Measurements from ENCODE around the gene OBI1. TPM values are rescaled to one million over a fixed set of nuclear protein-coding genes. Genes with fewer than 3 reads are reported as not detected.

Gene OBI1
- total and polyA plus RNA-seq, 4 donors, result 2.7 to 16.5 (median 6.6) TPM

DNA sequence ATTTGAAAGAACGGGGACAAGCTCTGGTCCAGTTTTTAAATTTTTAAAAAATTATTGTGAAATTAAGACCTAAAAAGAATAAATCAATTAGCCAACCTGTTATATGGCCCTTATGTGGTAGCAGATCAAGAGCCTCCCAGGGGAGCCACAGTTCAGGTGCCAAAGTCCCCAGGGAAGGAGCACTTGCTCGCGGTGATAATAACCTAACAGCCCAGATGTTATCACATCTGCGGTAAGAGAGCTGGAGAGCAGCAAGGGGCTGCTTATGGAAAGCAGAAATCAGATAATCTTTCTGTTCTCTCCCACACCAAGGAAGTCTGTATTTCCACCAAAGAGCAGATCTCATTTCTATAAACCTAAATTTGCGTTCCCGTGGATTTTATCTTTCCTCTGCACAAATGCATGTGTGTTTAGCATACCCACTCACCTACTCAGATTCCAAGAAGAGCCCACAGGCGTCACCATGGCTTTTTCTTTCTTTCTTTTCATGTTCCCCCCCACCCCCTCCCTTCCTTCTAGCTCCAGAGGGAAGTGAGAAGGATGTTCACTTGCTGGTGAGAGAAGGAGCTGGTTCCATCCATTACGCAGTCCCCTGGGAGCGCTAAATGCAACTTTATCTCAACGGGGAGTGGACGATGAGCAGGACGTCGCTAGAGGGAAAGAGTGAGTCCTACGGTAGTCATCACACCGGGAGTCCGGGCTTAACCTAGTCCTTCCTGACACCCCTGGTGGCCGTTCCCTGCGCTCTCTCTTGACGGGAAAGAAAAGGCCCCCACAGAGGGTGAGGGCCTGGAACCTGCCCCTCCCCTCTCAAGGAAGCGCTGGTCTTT lies 54.0 kb downstream of the OBI1 start:
- no peak for DNase-seq
- 5 to 8% methylated on average over 20 of the region's 20 CpGs for WGBS, 2 donors
- peaks cover 9 to 93% (median 91%) of the 10 kb centered on the region in 3 donors for H3K27me3 ChIP-seq (ENCODE audit: control insufficient read depth in 3 of 3, insufficient read depth in 3 of 3, low read length in 2 of 3)
- H3K4me3 ChIP-seq, result no peak overlapping the region
- ATAC-seq (ENCODE audit: insufficient read depth, low FRiP score), result no peak
- H3K9ac ChIP-seq (ENCODE audit: insufficient read depth in 1 of 2, low read length in 2 of 2), result no peak overlapping the region
- H3K4me1 ChIP-seq (ENCODE audit: control insufficient read depth in 5 of 5, insufficient read depth in 5 of 5, low read length in 5 of 5), result peaks cover 0 to 51% (median 8%) of the 10 kb centered on the region in 5 donors
- no peak overlapping the region for H3K27ac ChIP-seq (ENCODE audit: low read depth in 1 of 2, low read length in 1 of 2)
- TF ChIP-seq CTCF (IDR thresholded peaks at IDR 0.05; ENCODE audit: control extremely low read depth, extremely low read depth), result no peak
- H3K36me3 ChIP-seq (ENCODE audit: control insufficient read depth in 4 of 4, insufficient read depth in 4 of 4, low read length in 4 of 4), result no peaks in the 10 kb centered on the region
- H3K9me3 ChIP-seq (ENCODE audit: control insufficient read depth in 4 of 4, insufficient read depth in 3 of 4, low read length in 3 of 4), result peaks cover 0 to 7% (median 0%) of the 10 kb centered on the region in 4 donors

GRCh38 chr13:78603240-78603957 lies 55.6 kb downstream of the OBI1 start, which contains the start of gene POU4F1:
POU4F1 (minus strand) TSS chr13:78603552; CDS start chr13:78603326, 226 bp downstream.
- Histone ChIP-seq H3K4me1 (ENCODE audit: control insufficient read depth in 5 of 5, insufficient read depth in 5 of 5, low read length in 5 of 5) (peaks cover 0 to 38% (median 7%) of the 10 kb centered on the region in 5 donors), H3K9ac (ENCODE audit: insufficient read depth in 1 of 2, low read length in 2 of 2) (no peak within 1 kb of the TSS), H3K27ac (ENCODE audit: low read depth in 1 of 2, low read length in 1 of 2) (no peak within 1 kb of the TSS), H3K27me3 (ENCODE audit: control insufficient read depth in 3 of 3, insufficient read depth in 3 of 3, low read length in 2 of 3) (peaks cover 12 to 93% (median 91%) of the 10 kb centered on the region in 3 donors), H3K36me3 (ENCODE audit: control insufficient read depth in 4 of 4, insufficient read depth in 4 of 4, low read length in 4 of 4) (no peaks in the 10 kb centered on the region), H3K9me3 (ENCODE audit: control insufficient read depth in 4 of 4, insufficient read depth in 3 of 4, low read length in 3 of 4) (peaks cover 0 to 3% (median 0%) of the 10 kb centered on the region in 4 donors), H3K4me3 (no peak within 1 kb of the TSS)
- 0 to 2% methylated on average over 53 to 80 of the region's 80 CpGs for WGBS, 2 donors
- peak; percentile 57 to 68 (median 64) for DNase-seq
- no peak for TF ChIP-seq CTCF (IDR thresholded peaks at IDR 0.05; ENCODE audit: control extremely low read depth, extremely low read depth)
- peak; percentile 25 for ATAC-seq (ENCODE audit: insufficient read depth, low FRiP score)

DNA sequence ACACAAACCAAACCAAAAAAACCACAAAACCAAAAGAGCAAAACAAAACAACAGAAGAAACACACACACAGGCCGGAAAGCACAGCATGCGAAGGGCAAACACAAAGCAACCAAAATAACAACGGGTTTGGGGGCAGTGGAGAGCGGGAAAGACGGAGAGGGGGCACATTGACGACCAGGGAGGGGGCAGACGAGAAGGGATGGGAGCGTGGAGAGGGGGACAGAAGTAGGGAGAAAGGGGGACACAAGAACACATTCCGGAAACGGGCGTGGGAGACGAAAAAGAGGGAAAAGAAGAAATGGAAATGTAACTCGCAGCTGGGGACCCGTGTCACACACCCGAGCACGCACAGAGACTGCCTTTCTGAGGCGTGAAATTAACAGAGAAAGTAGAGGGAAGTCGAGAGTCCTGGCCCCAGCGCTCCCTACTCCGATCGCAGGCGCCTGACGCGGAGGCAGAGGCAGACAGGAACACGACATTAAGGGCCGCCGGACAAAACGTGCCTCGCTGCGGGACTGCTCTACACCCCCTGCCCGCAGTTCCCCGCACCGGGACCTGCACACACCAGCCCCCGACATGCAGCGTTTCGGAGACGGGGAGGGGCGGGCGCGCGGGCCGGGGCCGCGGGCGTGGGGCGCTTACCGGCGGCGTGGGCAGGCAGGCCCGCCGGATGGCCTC lies 56.3 kb downstream of the OBI1 start:
- Histone ChIP-seq H3K4me1 (ENCODE audit: control insufficient read depth in 5 of 5, insufficient read depth in 5 of 5, low read length in 5 of 5) (peaks cover 0 to 35% (median 7%) of the 10 kb centered on the region in 5 donors), H3K36me3 (ENCODE audit: control insufficient read depth in 4 of 4, insufficient read depth in 4 of 4, low read length in 4 of 4) (no peaks in the 10 kb centered on the region), H3K9ac (ENCODE audit: insufficient read depth in 1 of 2, low read length in 2 of 2) (no peak overlapping the region), H3K27ac (ENCODE audit: low read depth in 1 of 2, low read length in 1 of 2) (no peak overlapping the region), H3K9me3 (ENCODE audit: control insufficient read depth in 4 of 4, insufficient read depth in 3 of 4, low read length in 3 of 4) (peaks cover 0 to 3% (median 0%) of the 10 kb centered on the region in 4 donors), H3K4me3 (no peak overlapping the region), H3K27me3 (ENCODE audit: control insufficient read depth in 3 of 3, insufficient read depth in 3 of 3, low read length in 2 of 3) (peaks cover 13 to 93% (median 91%) of the 10 kb centered on the region in 3 donors)
- TF ChIP-seq CTCF (IDR thresholded peaks at IDR 0.05; ENCODE audit: control extremely low read depth, extremely low read depth), result no peak
- no peak for ATAC-seq (ENCODE audit: insufficient read depth, low FRiP score)
- 2 to 3% methylated on average over 51 of the region's 51 CpGs for WGBS, 2 donors
- DNase-seq, result peak in 1 of 3 donors; percentile 43
